NB4 (cell line): Measurements from ENCODE around the gene SND1.

Experiments
- MYC ChIP-seq: IDR thresholded peaks from 2 replicates; pipeline ENCODE4 v1.6.1; 2011; ENCODE audit warnings: low read depth, low read length
- TF ChIP-seq, protein P1 (sequence below): IDR thresholded peaks from one replicate; pipeline ENCODE4 v1.5.1; 2012; ENCODE audit warnings: low read depth, low read length

DNA sequence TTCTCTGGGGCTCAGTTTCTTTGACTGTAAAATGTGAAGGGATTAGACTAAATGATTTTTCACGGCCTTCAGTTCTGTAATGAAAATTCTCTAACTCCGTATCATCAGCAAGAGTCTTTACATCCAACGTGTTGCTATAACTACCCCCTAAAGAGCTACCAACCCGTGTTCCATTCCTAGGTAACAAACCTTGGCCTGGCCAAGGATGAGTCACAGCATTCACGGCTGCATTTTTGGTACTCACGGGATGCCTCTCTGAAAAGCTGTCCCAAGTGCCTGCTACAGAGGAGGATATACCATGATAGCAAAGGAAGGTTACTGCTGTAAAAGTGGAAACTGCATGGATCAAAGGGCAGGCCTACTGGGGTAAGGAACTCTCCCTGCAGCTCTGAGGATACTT lies 373.4 kb downstream of the SND1 start:
- TF ChIP-seq MYC = no peak
- TF ChIP-seq, protein P1, sequence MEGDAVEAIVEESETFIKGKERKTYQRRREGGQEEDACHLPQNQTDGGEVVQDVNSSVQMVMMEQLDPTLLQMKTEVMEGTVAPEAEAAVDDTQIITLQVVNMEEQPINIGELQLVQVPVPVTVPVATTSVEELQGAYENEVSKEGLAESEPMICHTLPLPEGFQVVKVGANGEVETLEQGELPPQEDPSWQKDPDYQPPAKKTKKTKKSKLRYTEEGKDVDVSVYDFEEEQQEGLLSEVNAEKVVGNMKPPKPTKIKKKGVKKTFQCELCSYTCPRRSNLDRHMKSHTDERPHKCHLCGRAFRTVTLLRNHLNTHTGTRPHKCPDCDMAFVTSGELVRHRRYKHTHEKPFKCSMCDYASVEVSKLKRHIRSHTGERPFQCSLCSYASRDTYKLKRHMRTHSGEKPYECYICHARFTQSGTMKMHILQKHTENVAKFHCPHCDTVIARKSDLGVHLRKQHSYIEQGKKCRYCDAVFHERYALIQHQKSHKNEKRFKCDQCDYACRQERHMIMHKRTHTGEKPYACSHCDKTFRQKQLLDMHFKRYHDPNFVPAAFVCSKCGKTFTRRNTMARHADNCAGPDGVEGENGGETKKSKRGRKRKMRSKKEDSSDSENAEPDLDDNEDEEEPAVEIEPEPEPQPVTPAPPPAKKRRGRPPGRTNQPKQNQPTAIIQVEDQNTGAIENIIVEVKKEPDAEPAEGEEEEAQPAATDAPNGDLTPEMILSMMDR = no peak
